HepG2 (cell line): ENCODE data around the gene SBK2. TPM values are rescaled to one million over a fixed set of nuclear protein-coding genes. Genes with fewer than 3 reads are reported as not detected.

ENCODE experiments used
- ATAC-seq: fragments of 200-7000 bp; cut with Tn5 transposase; 3 replicates; pipeline ENCODE4 v1.9.1; 2020; ENCODE audit warnings: mild to moderate bottlenecking, moderate library complexity
- BruUV-seq: library from RNA; stranded (reverse); fragments of 400-500 nt; replicated peaks from 2 replicates; lab custom pipeline; 2021; lab: Mats Ljungman, UMichigan
- CTCF ChIA-PET: fragments of 300-600 bp; formaldehyde crosslinking; extraction: SDS; loops from one replicate; lab custom pipeline; 2021; ENCODE audit warnings: low total read pairs, inconsistent platforms, low intra/inter-chr PET ratio; lab: Yijun Ruan, JAX
- POLR2A ChIA-PET: fragments of 350-600 bp; sonication (Branson Sonifier 250); formaldehyde crosslinking; loops from one replicate; lab custom pipeline; 2020; ENCODE audit warnings: antibody characterized with exemption, inconsistent platforms; lab: Yijun Ruan, JAX
- DNase-seq: peaks from one replicate; pipeline ENCODE4 v3.0.0-alpha.2; 2015; ENCODE audit warnings: low spot score
- FAIRE-seq: peaks from 3 replicates; lab custom pipeline; 2011; peaks lifted over from hg19 to GRCh38; lab: Jason Lieb, UNC
- H2AFZ ChIP-seq: one replicate; pipeline ENCODE4 v1.6.1; 2011; ENCODE audit warnings: low read length, inconsistent platforms
- H3K27ac ChIP-seq: fragments of 300-600 bp; 3 replicates; pipeline ENCODE4 v1.8.0; 2011; ENCODE audit warnings: mixed run types, mild to moderate bottlenecking, mixed read lengths, low read length, inconsistent platforms; ENCODE audit not compliant: insufficient read depth; ENCODE audit errors: extremely low read length
- H3K27me3 ChIP-seq, 2 experiments: fragments of 200-600 bp in 1 of 2; 2 replicates in 1 of 2; 3 replicates in 1 of 2; pipeline versions ENCODE4 v1.6.0 to v1.8.0; 2011; ENCODE audit warnings: low read length in 2 of 2, mild to moderate bottlenecking in 2 of 2, moderate library complexity in 2 of 2, inconsistent platforms in 1 of 2; ENCODE audit not compliant: insufficient read depth in 2 of 2, control insufficient read depth in 1 of 2
- H3K36me3 ChIP-seq, 2 experiments: fragments of 200-600 bp in 1 of 2; replicated peaks in 1 of 2; 2 replicates in 1 of 2; 3 replicates in 1 of 2; pipeline versions ENCODE4 v1.5.1 to v1.8.0; 2011; ENCODE audit warnings: low read length in 2 of 2, inconsistent platforms in 1 of 2; ENCODE audit not compliant: insufficient read depth in 2 of 2, control insufficient read depth in 1 of 2
- H3K4me1 ChIP-seq: 2 replicates; pipeline ENCODE4 v1.5.1; 2012; ENCODE audit warnings: low read length, inconsistent platforms; ENCODE audit not compliant: insufficient read depth
- H3K4me2 ChIP-seq: 2 replicates; pipeline ENCODE4 v1.6.0; 2011; ENCODE audit warnings: low read depth, low read length, inconsistent platforms
- H3K4me3 ChIP-seq, 3 experiments: fragments of 200-600 bp in 1 of 3; sonication (generic), shearing (Covaris generic) in 1 of 3; replicated peaks in 1 of 3; 2 replicates each; pipeline ENCODE4 v1.5.1; 2011 to 2016; ENCODE audit warnings: low read length in 3 of 3, inconsistent platforms in 2 of 3, low read depth in 2 of 3, mild to moderate bottlenecking in 2 of 3, control low read depth in 1 of 3, mixed read lengths in 1 of 3; ENCODE audit not compliant: insufficient read depth in 1 of 3
- H3K79me2 ChIP-seq: one replicate; pipeline ENCODE4 v1.6.1; 2011; ENCODE audit warnings: low read length, inconsistent platforms; ENCODE audit not compliant: insufficient read depth
- H3K9ac ChIP-seq: 2 replicates; pipeline ENCODE4 v1.6.0; 2011; ENCODE audit warnings: mild to moderate bottlenecking, low read depth, low read length, inconsistent platforms; ENCODE audit not compliant: insufficient read depth
- H3K9me3 ChIP-seq: 2 replicates; pipeline ENCODE4 v1.5.1; 2012; ENCODE audit warnings: mild to moderate bottlenecking, low read length
- H4K20me1 ChIP-seq: 2 replicates; pipeline ENCODE4 v1.6.0; 2011; ENCODE audit warnings: inconsistent platforms, mild to moderate bottlenecking, low read length, moderate library complexity; ENCODE audit not compliant: insufficient read depth
- HOXA9 ChIP-seq: sonication (generic); formaldehyde crosslinking; IDR thresholded peaks from 2 replicates; pipeline ENCODE4 v1.8.1; 2022; ENCODE audit warnings: missing genetic modification reagents, mild to moderate bottlenecking, moderate library complexity, borderline replicate concordance
- KAT7 ChIP-seq: IDR thresholded peaks from 2 replicates; pipeline ENCODE4 v1.6.1; 2018; ENCODE audit warnings: borderline replicate concordance, missing compliant biosample characterization
- MNT ChIP-seq: fragments of 450-650 bp; IDR thresholded peaks from 2 replicates; pipeline ENCODE4 v1.6.1; 2016
- NBN ChIP-seq: fragments of 450-650 bp; conservative IDR thresholded peaks from 2 replicates; pipeline ENCODE4 v1.6.1; 2017
- PHB2 ChIP-seq: fragments of 450-650 bp; IDR thresholded peaks from 2 replicates; pipeline ENCODE4 v1.6.1; 2018; ENCODE audit not compliant: partially characterized antibody
- THAP7 ChIP-seq: sonication (generic); formaldehyde crosslinking; IDR thresholded peaks from 2 replicates; pipeline ENCODE4 v1.8.1; 2023; ENCODE audit warnings: mild to moderate bottlenecking, missing genetic modification reagents
- ZNF20 ChIP-seq: sonication (generic); formaldehyde crosslinking; IDR thresholded peaks from 2 replicates; pipeline ENCODE4 v1.4.0; 2020; ENCODE audit warnings: mild to moderate bottlenecking, moderate library complexity, missing genetic modification reagents
- in situ Hi-C: cut with HindIII; loops from 2 replicates; pipeline ENCODE4 v1.10.0; 2017; ENCODE audit warnings: low pct_unique_long_range_greater_than_20kb; ENCODE audit not compliant: extremely low pct_ligation_motif_present
- intact Hi-C: fragments of 100-400 bp; cut with micrococcal nuclease; formaldehyde crosslinking; loops from one replicate; pipeline ENCODE4 v1.10.0; 2022; ENCODE audit not compliant: unreplicated experiment
- polyA plus RNA-seq, 8 experiments: library from polyadenylated mRNA; depleted of rRNA in 3 of 8; stranded (reverse) in 7 of 8; unstranded in 1 of 8; fragments of >200 nt; fragmentation: Illumina TruSeq in 4 of 8; extraction: Trizol in 4 of 8; gene quantifications; 2 replicates each; pipeline versions ENCODE4 v1.2.1 to v1.2.3, GENCODE V29; 2011 to 2016; ENCODE audit warnings: low read depth in 4 of 8, missing spikeins in 1 of 8, mixed read lengths in 1 of 8; ENCODE audit not compliant: insufficient read depth in 1 of 8
- total RNA-seq, 5 experiments: library from RNA; depleted of rRNA; stranded (reverse); fragments of >200 nt; fragmentation: Illumina TruSeq; extraction: Trizol; gene quantifications; 2 replicates each; pipeline ENCODE4 v1.2.3, GENCODE V29; 2016; ENCODE audit warnings: low read depth in 1 of 5

Gene SBK2
- total and polyA plus RNA-seq, 2 of the 13 experiments (the other 11 are each of a cell fraction or from before 2014, with no cell fraction given): 0.24 TPM; not detected in 1

DNA sequence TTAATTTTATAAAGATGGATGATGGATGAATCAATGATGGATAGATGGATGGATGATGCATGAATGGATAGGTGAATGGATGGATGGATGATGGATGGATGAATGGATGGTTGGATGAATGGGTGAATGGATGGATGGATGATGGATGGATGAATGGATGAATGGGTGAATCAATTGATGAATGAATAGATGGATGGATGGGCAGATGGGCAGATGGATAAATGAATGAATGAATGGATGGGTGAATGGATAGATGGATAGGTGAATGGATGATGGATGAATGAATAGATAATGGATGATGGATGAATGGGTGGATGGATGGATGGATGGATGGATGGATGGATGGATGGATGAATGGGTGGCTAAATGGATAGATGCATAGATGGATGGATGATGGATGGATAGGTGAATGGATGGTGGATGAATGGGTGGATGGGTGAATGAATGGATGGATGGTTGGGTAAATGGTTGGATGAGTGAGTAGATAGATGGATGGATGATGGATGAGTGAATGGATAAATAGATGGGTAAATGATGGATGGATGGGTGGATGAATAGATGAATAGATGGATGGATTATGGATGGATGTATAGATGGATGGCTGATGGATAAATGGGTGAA, 30.9 kb upstream of the SBK2 start:
- no peaks in the 10 kb centered on the region for H3K9me3 ChIP-seq
- H2AFZ ChIP-seq: no peak overlapping the region
- no peak overlapping the region for H3K4me3 ChIP-seq
- CTCF ChIA-PET: no interaction called here
- no peaks in the 10 kb centered on the region for H3K36me3 ChIP-seq
- H3K27ac ChIP-seq: no peak overlapping the region
- in situ Hi-C loops: no loop called here
- H3K27me3 ChIP-seq: peaks cover 0 to 5% of the 10 kb centered on the region in 2 experiments; a peak in 2 of 5 replicates
- H3K9ac ChIP-seq: no peak overlapping the region
- no peak for ATAC-seq
- no peaks in the 10 kb centered on the region for H4K20me1 ChIP-seq
- H3K4me2 ChIP-seq: no peak overlapping the region
- FAIRE-seq: no peak
- intact Hi-C loops: no loop called here
- peaks cover 16% of the 10 kb centered on the region for H3K4me1 ChIP-seq
- BruUV-seq: no TSS peak
- POLR2A ChIA-PET: no interaction called here
- H3K79me2 ChIP-seq: no peaks in the 10 kb centered on the region
- DNase-seq: no peak
- TF ChIP-seq THAP7 (CRISPR knock-in tag) (no peak), MNT (0 out of 2 replicates have a peak, but pooled peaks have one; percentile 3), NBN (0 out of 2 replicates have a peak, but pooled peaks have one; percentile 22), ZNF20 (CRISPR knock-in tag) (no peak), PHB2 (peak; percentile 16), HOXA9 (CRISPR knock-in tag) (no peak), KAT7 (CRISPR knock-in tag) (no peak)
